GM20000 (cell line): ENCODE results near the gene NHLRC4.

Source experiments
- DNase-seq: peaks from one replicate; pipeline ENCODE4 v3.0.0; 2012; ENCODE audit warnings: low spot score
- CTCF ChIP-seq: IDR thresholded peaks from 2 replicates; pipeline ENCODE4 v1.5.1; 2012; ENCODE audit warnings: mild to moderate bottlenecking, control low read depth; ENCODE audit errors: extremely low read depth, missing control alignments

Gene NHLRC4

DNA sequence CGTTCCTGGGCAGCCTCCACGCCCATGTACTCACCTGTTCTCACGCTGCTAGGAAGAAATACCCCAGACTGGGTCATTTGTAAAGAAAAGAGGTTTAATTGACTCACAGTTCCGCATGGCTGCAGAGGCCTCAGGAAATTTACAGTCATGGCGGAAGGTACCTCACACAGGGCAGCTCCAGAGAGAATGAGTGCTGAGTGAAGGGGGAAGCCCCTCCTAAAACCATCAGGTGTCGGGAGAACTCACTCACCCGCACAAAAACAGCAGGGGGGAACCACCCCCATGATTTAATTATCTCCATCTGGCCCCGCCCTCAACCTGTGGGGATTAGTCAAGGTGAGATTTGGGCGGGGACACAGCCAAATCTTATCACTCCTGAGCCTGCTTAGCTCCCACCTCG, 41.2 kb downstream of the NHLRC4 start:
- no peak for TF ChIP-seq CTCF
- no peak for DNase-seq

DNA sequence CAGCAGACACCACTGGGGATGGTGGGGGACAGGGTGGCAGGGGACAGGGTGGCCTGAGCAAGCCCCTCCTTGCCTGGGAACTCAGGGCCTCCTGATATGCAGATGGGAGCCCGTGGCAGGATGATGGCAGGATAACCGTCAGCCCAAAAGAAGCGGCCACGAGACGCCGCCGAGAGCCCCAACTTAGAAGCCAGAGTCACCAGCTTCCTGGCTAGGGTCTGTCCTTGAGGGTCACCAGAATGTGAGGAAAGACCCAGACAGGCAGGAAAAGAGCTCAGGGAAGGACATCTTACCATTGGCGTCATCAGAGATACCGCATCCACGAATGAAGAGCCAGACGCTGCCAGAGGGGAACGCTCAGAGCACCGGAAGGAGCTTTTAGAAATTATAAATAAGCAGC, 42.5 kb downstream of the NHLRC4 start:
- no peak for TF ChIP-seq CTCF
- DNase-seq: no peak

DNA sequence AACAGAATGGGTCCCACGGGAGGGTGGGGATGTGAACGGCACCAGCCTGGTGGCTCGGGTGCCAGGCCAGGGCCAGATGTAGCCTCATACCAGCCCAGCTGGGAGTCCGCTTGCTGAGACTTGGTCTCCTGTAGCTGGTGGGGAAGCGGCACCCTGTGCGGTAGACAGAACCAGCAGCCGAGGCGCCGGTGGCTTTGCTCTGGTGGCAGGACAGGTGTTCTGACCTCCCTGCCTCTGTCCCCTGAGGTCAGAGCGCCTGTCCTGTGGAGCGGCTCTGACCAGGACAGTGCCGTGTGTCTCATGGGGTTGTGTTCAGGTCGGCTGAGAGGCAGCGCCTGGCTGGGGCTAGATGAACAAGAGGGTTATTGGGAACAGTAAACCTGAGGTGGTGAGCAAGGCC, 43.2 kb downstream of the NHLRC4 start:
- TF ChIP-seq CTCF: no peak
- DNase-seq: no peak

DNA sequence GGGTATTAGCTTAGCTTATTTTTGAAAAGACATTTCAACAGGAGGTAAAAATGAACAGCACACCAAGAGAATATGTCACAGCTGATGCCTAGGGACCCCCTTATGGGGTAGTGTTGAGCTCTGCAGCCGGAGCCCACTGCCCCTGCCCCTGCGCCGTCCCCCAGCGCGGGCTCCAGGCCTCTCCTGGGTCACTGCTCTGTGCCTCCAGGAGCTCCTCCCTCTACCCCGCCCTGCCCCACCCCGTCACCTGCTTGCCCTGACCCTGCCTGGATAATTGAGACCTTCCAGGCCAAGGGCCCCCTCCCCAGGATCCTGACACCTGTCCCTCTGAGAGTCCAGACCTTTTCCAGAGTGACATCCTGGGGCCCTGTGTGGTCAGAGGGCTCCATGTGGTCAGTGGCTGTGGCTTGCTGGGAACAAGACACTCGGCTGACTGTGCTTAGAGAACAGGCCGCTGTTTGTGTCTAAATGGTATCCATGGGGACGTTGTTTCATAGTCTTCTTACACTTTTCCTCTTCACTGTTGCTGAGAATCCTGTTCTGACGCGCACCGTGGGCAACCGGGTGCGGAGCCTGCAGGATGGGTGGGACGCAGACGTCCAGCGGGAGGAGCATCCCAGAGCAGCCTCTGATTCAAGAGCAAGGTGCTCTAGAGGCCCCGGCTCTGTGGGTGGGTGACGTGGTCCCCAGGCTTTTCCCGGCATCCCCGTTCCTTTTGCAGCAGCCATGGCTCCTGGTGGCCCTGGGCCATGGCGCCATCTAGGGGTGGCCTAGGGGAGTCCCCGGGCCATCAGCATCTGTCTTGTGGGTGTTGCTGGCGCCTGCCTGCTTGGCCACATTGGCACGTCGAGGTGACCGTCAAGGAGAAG, 43.9 kb downstream of the NHLRC4 start:
- DNase-seq: peak; percentile 54
- peak; percentile 22 for TF ChIP-seq CTCF

GRCh38 chr16:615122-615521, 48.3 kb downstream of the NHLRC4 start:
- no peak for TF ChIP-seq CTCF
- DNase-seq: peak; percentile 38

- DNase-seq: no peak
These were observed 50.2 kb downstream of the NHLRC4 start for GRCh38 chr16:616733-617586.

More at GRCh38 chr16:616733-617586, 50.2 kb downstream of the NHLRC4 start:
- no peak for TF ChIP-seq CTCF
